Endothelial cell of umbilical vein (primary cell): Measurements from ENCODE around the gene ZNF414. TPM values are rescaled to one million over a fixed set of nuclear protein-coding genes. Genes with fewer than 3 reads are reported as not detected.

Source experiments
- BruUV-seq: library from RNA; stranded (reverse); fragments of 400-500 nt; replicated peaks from 2 replicates; lab custom pipeline; 2021; lab: Mats Ljungman, UMichigan
- CTCF ChIA-PET: fragments of 300-600, 350-600 bp; sonication (Branson Sonifier 250); formaldehyde crosslinking; loops from one replicate; lab custom pipeline; 2021; ENCODE audit warnings: antibody characterized with exemption, inconsistent platforms; lab: Charles Lee
- POLR2A ChIA-PET: fragments of 300-600, 350-600 bp; sonication (Branson Sonifier 250); formaldehyde crosslinking; loops from one replicate; lab custom pipeline; 2021; ENCODE audit warnings: antibody characterized with exemption, inconsistent platforms; lab: Charles Lee
- DNase-seq: peaks from one replicate; pipeline ENCODE4 v3.0.0-alpha.2; 2011; ENCODE audit warnings: low read depth, low spot score
- FAIRE-seq: peaks from 2 replicates; lab custom pipeline; 2011; peaks lifted over from hg19 to GRCh38; lab: Jason Lieb, UNC
- H2AFZ ChIP-seq: 2 replicates; pipeline ENCODE4 v1.6.0; 2012; ENCODE audit warnings: low read depth, low read length, control low read depth, inconsistent platforms
- H3K27ac ChIP-seq: 2 replicates; pipeline ENCODE4 v1.5.1; 2011; ENCODE audit warnings: low read depth, mild to moderate bottlenecking, control low read depth, low read length, moderate library complexity; ENCODE audit not compliant: insufficient read depth
- H3K27me3 ChIP-seq, 2 experiments: 2 replicates each; pipeline versions ENCODE4 v1.6.0 to v1.6.1; 2011; ENCODE audit warnings: low read length in 2 of 2, mixed read lengths in 1 of 2; ENCODE audit not compliant: control insufficient read depth in 2 of 2, insufficient read depth in 2 of 2
- H3K36me3 ChIP-seq, 2 experiments: 2 replicates in 1 of 2; 3 replicates in 1 of 2; pipeline ENCODE4 v1.5.1; 2011; ENCODE audit warnings: low read length in 2 of 2, mild to moderate bottlenecking in 1 of 2, moderate library complexity in 1 of 2; ENCODE audit not compliant: control insufficient read depth in 2 of 2, insufficient read depth in 2 of 2; ENCODE audit errors: extremely low read depth in 1 of 2
- H3K4me1 ChIP-seq: 3 replicates; pipeline ENCODE4 v1.5.1; 2011; ENCODE audit warnings: mild to moderate bottlenecking, low read length; ENCODE audit not compliant: control insufficient read depth, insufficient read depth; ENCODE audit errors: extremely low read depth
- H3K4me2 ChIP-seq: 2 replicates; pipeline ENCODE4 v1.6.1; 2011; ENCODE audit warnings: low read length, control low read depth, mixed read lengths; ENCODE audit not compliant: insufficient read depth
- H3K4me3 ChIP-seq, 3 experiments: fragments of 200-600 bp in 1 of 3; sonication (generic), shearing (Covaris generic) in 1 of 3; replicated peaks in 1 of 3; 2 replicates each; pipeline ENCODE4 v1.5.1; 2011 to 2016; ENCODE audit warnings: control low read depth in 3 of 3, low read length in 3 of 3, mild to moderate bottlenecking in 2 of 3, inconsistent platforms in 1 of 3, low read depth in 1 of 3, moderate library complexity in 1 of 3; ENCODE audit not compliant: insufficient read depth in 1 of 3
- H3K79me2 ChIP-seq: 2 replicates; pipeline ENCODE4 v1.6.0; 2012; ENCODE audit warnings: low read length, inconsistent platforms; ENCODE audit not compliant: control insufficient read depth, insufficient read depth
- H3K9ac ChIP-seq: replicated peaks from 2 replicates; pipeline ENCODE3; 2011; ENCODE audit warnings: low read length, control low read depth; ENCODE audit not compliant: insufficient read depth; ENCODE audit errors: extremely low read depth
- H3K9me1 ChIP-seq: replicated peaks from 3 replicates; pipeline ENCODE4 v1.6.0; 2011; ENCODE audit warnings: mild to moderate bottlenecking, low read length; ENCODE audit not compliant: control insufficient read depth, insufficient read depth; ENCODE audit errors: extremely low read depth
- H3K9me3 ChIP-seq: replicated peaks from 2 replicates; pipeline ENCODE4 v1.5.1; 2012; ENCODE audit warnings: low read length, inconsistent platforms; ENCODE audit not compliant: control insufficient read depth, insufficient read depth
- H4K20me1 ChIP-seq: replicated peaks from 2 replicates; pipeline ENCODE3; 2011; ENCODE audit warnings: mild to moderate bottlenecking, low read length; ENCODE audit not compliant: control insufficient read depth, insufficient read depth; ENCODE audit errors: extremely low read depth
- EZH2 ChIP-seq: IDR thresholded peaks from 2 replicates; pipeline ENCODE4 v1.6.1; 2012; ENCODE audit warnings: borderline replicate concordance, low read depth, mild to moderate bottlenecking, moderate library complexity, low read length, inconsistent platforms; ENCODE audit not compliant: severe bottlenecking
- FOS ChIP-seq: IDR thresholded peaks from 2 replicates; pipeline ENCODE4 v1.6.1; 2011; ENCODE audit warnings: mild to moderate bottlenecking, low read length, moderate library complexity, borderline replicate concordance; ENCODE audit not compliant: insufficient read depth
- GATA2 ChIP-seq: IDR thresholded peaks from 2 replicates; pipeline ENCODE4 v1.7.0; 2011; ENCODE audit warnings: low read depth, mild to moderate bottlenecking, moderate library complexity, mixed read lengths, low read length; ENCODE audit not compliant: insufficient read length, insufficient read depth
- JUN ChIP-seq: IDR thresholded peaks from 2 replicates; pipeline ENCODE4 v1.6.1; 2011; ENCODE audit warnings: borderline replicate concordance, low read depth; ENCODE audit not compliant: insufficient read length, insufficient read depth
- MAX ChIP-seq: IDR thresholded peaks from 2 replicates; pipeline ENCODE4 v1.6.1; 2011; ENCODE audit not compliant: insufficient read depth, insufficient read length
- MYC ChIP-seq: IDR thresholded peaks from one replicate; pipeline ENCODE4 v1.6.1; 2011; ENCODE audit warnings: mild to moderate bottlenecking, low read depth, low read length
- POLR2A ChIP-seq: IDR thresholded peaks from 2 replicates; pipeline ENCODE4 v1.6.1; 2012; ENCODE audit warnings: low read depth, mild to moderate bottlenecking, control low read depth, low read length
- POLR2AphosphoS5 ChIP-seq: IDR thresholded peaks from 2 replicates; pipeline ENCODE4 v1.6.1; 2012; ENCODE audit warnings: low read depth, mild to moderate bottlenecking, control low read depth, low read length, moderate library complexity; ENCODE audit not compliant: insufficient read depth
- dilution Hi-C: fragments of 300-500 bp; cut with MboI; formaldehyde crosslinking; loops from one replicate; pipeline ENCODE4 v1.15.0; 2019; ENCODE audit warnings: low sequenced_read_pairs; ENCODE audit not compliant: extremely low pct_ligation_motif_present
- intact Hi-C: fragments of 100-400 bp; cut with micrococcal nuclease; formaldehyde crosslinking; loops from one replicate; pipeline ENCODE4 v1.10.0; 2022
- polyA plus RNA-seq, 4 experiments: library from polyadenylated mRNA; depleted of rRNA in 3 of 4; stranded (reverse) in 3 of 4; unstranded in 1 of 4; fragments of >200 nt; gene quantifications; 2 replicates each; pipeline versions ENCODE4 v1.2.1 to v1.2.3, GENCODE V29; 2011 to 2012; ENCODE audit warnings: missing spikeins in 1 of 4
- total RNA-seq: library from RNA; stranded (reverse); gene quantifications from 2 replicates; pipeline ENCODE4 v1.2.3, GENCODE V29; 2021
- TF ChIP-seq, protein P1 (sequence below), 2 donors: IDR thresholded peaks; 1 replicate in 1 of 2; 2 replicates in 1 of 2; pipeline ENCODE4 v1.5.1; 2011; ENCODE audit warnings: low read length in 2 of 2, mild to moderate bottlenecking in 2 of 2, moderate library complexity in 2 of 2, control low read depth in 1 of 2, inconsistent platforms in 1 of 2, low read depth in 1 of 2; ENCODE audit not compliant: insufficient read depth in 1 of 2; ENCODE audit errors: extremely low read depth in 1 of 2

The ZNF414 gene
- total and polyA plus RNA-seq, 2 donors (not counting 3 experiments of a cell fraction or from before 2014, with no cell fraction given) = 11.6 to 20.6 TPM

- no peaks in the 10 kb centered on the region for H3K4me1 ChIP-seq
- dilution Hi-C loops = no loop called here
- ChIA-PET CTCF (no interaction called here), POLR2A (no interaction called here)
- no peak overlapping the region for H3K27ac ChIP-seq
- H3K4me2 ChIP-seq = no peak overlapping the region
- H3K9me3 ChIP-seq = no peaks in the 10 kb centered on the region
- H3K27me3 ChIP-seq = no peaks in the 10 kb centered on the region
- BruUV-seq = no TSS peak
- TF ChIP-seq JUN (no peak), GATA2 (no peak), POLR2A (no peak), POLR2AphosphoS5 (no peak), MYC (no peak), FOS (no peak), MAX (no peak), EZH2 (no peak)
- TF ChIP-seq, protein P1, sequence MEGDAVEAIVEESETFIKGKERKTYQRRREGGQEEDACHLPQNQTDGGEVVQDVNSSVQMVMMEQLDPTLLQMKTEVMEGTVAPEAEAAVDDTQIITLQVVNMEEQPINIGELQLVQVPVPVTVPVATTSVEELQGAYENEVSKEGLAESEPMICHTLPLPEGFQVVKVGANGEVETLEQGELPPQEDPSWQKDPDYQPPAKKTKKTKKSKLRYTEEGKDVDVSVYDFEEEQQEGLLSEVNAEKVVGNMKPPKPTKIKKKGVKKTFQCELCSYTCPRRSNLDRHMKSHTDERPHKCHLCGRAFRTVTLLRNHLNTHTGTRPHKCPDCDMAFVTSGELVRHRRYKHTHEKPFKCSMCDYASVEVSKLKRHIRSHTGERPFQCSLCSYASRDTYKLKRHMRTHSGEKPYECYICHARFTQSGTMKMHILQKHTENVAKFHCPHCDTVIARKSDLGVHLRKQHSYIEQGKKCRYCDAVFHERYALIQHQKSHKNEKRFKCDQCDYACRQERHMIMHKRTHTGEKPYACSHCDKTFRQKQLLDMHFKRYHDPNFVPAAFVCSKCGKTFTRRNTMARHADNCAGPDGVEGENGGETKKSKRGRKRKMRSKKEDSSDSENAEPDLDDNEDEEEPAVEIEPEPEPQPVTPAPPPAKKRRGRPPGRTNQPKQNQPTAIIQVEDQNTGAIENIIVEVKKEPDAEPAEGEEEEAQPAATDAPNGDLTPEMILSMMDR (IDR thresholded peaks at IDR 0.05; ENCODE audit: extremely low read depth in 1 of 2, insufficient read depth in 1 of 2, low read depth in 1 of 2, low read length in 2 of 2) = no peak
- intact Hi-C loops = no loop called here
- DNase-seq (no peak), FAIRE-seq (no peak)
- no peaks in the 10 kb centered on the region for H3K36me3 ChIP-seq
- H3K79me2 ChIP-seq = no peaks in the 10 kb centered on the region
- H4K20me1 ChIP-seq = no peaks in the 10 kb centered on the region
- H3K9ac ChIP-seq = no peak overlapping the region
- H2AFZ ChIP-seq = no peak overlapping the region
- H3K9me1 ChIP-seq = no peaks in the 10 kb centered on the region
- no peak overlapping the region for H3K4me3 ChIP-seq
These were observed 18.3 kb upstream of the ZNF414 start for GRCh38 chr19:8532225-8532624.
